GM23248 (cell line): Measurements from ENCODE around the gene HIVEP3. TPM values are rescaled to one million over a fixed set of nuclear protein-coding genes. Genes with fewer than 3 reads are reported as not detected.

ENCODE experiments used
- DNase-seq: peaks from one replicate; pipeline ENCODE4 v3.0.0-alpha.2; 2015
- H2AFZ ChIP-seq: fragments of 200-600 bp; sonication (generic); 2 replicates; pipeline ENCODE4 v1.6.1; 2016; ENCODE audit warnings: antibody characterized with exemption
- H3F3A ChIP-seq: fragments of 200-600 bp; sonication (generic); 2 replicates; pipeline ENCODE4 v1.6.1; 2016; ENCODE audit warnings: mild to moderate bottlenecking, antibody characterized with exemption, mixed run types; ENCODE audit not compliant: insufficient read depth
- H3K27ac ChIP-seq: fragments of 200-600 bp; sonication (generic); 2 replicates; pipeline ENCODE4 v1.5.1; 2016; ENCODE audit warnings: mild to moderate bottlenecking
- H3K27me3 ChIP-seq: fragments of 200-600 bp; sonication (generic); replicated peaks from 2 replicates; pipeline ENCODE4 v1.6.1; 2016; ENCODE audit warnings: mild to moderate bottlenecking; ENCODE audit not compliant: insufficient read depth
- H3K36me3 ChIP-seq: fragments of 200-600 bp; sonication (generic); 2 replicates; pipeline ENCODE4 v1.6.1; 2016; ENCODE audit warnings: low read depth, mild to moderate bottlenecking
- H3K4me1 ChIP-seq: fragments of 200-600 bp; sonication (generic); 2 replicates; pipeline ENCODE4 v1.6.1; 2016; ENCODE audit warnings: mild to moderate bottlenecking; ENCODE audit not compliant: insufficient read depth
- H3K4me2 ChIP-seq: fragments of 200-600 bp; sonication (generic); one replicate; pipeline ENCODE4 v1.6.1; 2016; ENCODE audit warnings: mild to moderate bottlenecking; ENCODE audit not compliant: unreplicated experiment
- H3K4me3 ChIP-seq: fragments of 200-600 bp; sonication (generic); 2 replicates; pipeline ENCODE4 v1.5.1; 2016; ENCODE audit warnings: mild to moderate bottlenecking
- H3K79me2 ChIP-seq: fragments of 200-600 bp; sonication (generic); 2 replicates; pipeline ENCODE4 v1.6.1; 2016; ENCODE audit warnings: mild to moderate bottlenecking; ENCODE audit not compliant: insufficient read depth
- H3K9ac ChIP-seq: fragments of 200-600 bp; sonication (generic); 2 replicates; pipeline ENCODE4 v1.6.1; 2016; ENCODE audit warnings: mild to moderate bottlenecking
- H3K9me2 ChIP-seq: fragments of 200-600 bp; sonication (generic); 2 replicates; pipeline ENCODE4 v1.6.1; 2016; ENCODE audit warnings: mixed run types, mild to moderate bottlenecking, moderate library complexity; ENCODE audit not compliant: insufficient read depth
- H3K9me3 ChIP-seq: fragments of 200-600 bp; sonication (generic); one replicate; pipeline ENCODE4 v1.6.1; 2017; ENCODE audit warnings: low read depth
- H4K20me1 ChIP-seq: fragments of 200-600 bp; sonication (generic); 2 replicates; pipeline ENCODE4 v1.6.0; 2016; ENCODE audit not compliant: insufficient read depth
- EZH2 ChIP-seq: fragments of 200-600 bp; sonication (generic); IDR thresholded peaks from 2 replicates; pipeline ENCODE4 v1.6.1; 2018; ENCODE audit warnings: antibody characterized with exemption, mild to moderate bottlenecking; ENCODE audit not compliant: insufficient read depth, poor library complexity, severe bottlenecking
- EZH2phosphoT487 ChIP-seq: fragments of 200-600 bp; sonication (generic); IDR thresholded peaks from 2 replicates; pipeline ENCODE4 v1.6.1; 2018; ENCODE audit warnings: antibody characterized with exemption, moderate library complexity, mild to moderate bottlenecking, low read depth; ENCODE audit not compliant: insufficient read depth
- WGBS, 2 experiments: methylation state at CpG; one replicate each; pipeline ENCODE4 v1.1.6; 2015 to 2017; ENCODE audit warnings: low lambda C conversion rate in 2 of 2, low coverage in 1 of 2; ENCODE audit errors: missing lambda C conversion rate in 2 of 2; 5-methylcytosine and 5-hydroxymethylcytosine counted together
- in situ Hi-C: fragments of 300-500 bp; cut with MboI; formaldehyde crosslinking; loops from 2 replicates; pipeline ENCODE4 v1.15.0; 2020
- polyA plus RNA-seq: library from polyadenylated mRNA; unstranded; fragments of >200 nt; fragmentation: Nextera tagmentation; extraction: Ambion mirVana; gene quantifications from 2 replicates; pipeline ENCODE4 v1.2.1, GENCODE V29; 2016
- total RNA-seq: library from RNA; depleted of rRNA; stranded (reverse); fragments of >200 nt; shearing (Covaris generic); gene quantifications from 2 replicates; pipeline ENCODE4 v1.2.3, GENCODE V29; 2014

The HIVEP3 gene
- total and polyA plus RNA-seq, 2 experiments from 2014 or later = 1.7 to 7.2 TPM

- 0 out of 2 replicates have a peak, but pooled peaks cover 4% of the 10 kb centered on the region for H3F3A ChIP-seq
- H3K79me2 ChIP-seq = no peaks in the 10 kb centered on the region
- no peaks in the 10 kb centered on the region for H3K27me3 ChIP-seq
- H3K36me3 ChIP-seq = no peaks in the 10 kb centered on the region
- in situ Hi-C loops = no loop called here
- DNase-seq = no peak
- no peaks in the 10 kb centered on the region for H3K9me2 ChIP-seq
- H4K20me1 ChIP-seq = no peaks in the 10 kb centered on the region
- H3K4me1 ChIP-seq = 0 out of 2 replicates have a peak, but pooled peaks cover 6% of the 10 kb centered on the region
- 79 to 82% methylated on average over 5 of the region's 5 CpGs for WGBS, 2 experiments
- no peak overlapping the region for H3K4me3 ChIP-seq
- H2AFZ ChIP-seq = no peak overlapping the region
- no peak overlapping the region for H3K27ac ChIP-seq
- TF ChIP-seq EZH2 = no peak
- no peak for TF ChIP-seq EZH2phosphoT487
- H3K9ac ChIP-seq = no peak overlapping the region
- no peaks in the 10 kb centered on the region for H3K9me3 ChIP-seq
- no peak overlapping the region for H3K4me2 ChIP-seq
Measured at GRCh38 chr1:41804176-41804575, 114.5 kb downstream of the HIVEP3 start.

GRCh38 chr1:41803656-41804055, 115.1 kb downstream of the HIVEP3 start:
- Histone ChIP-seq H3K9me3 (no peaks in the 10 kb centered on the region), H4K20me1 (no peaks in the 10 kb centered on the region), H3F3A (0 out of 2 replicates have a peak, but pooled peaks cover 6% of the 10 kb centered on the region), H3K4me3 (no peak overlapping the region), H3K4me1 (0 out of 2 replicates have a peak, but pooled peaks cover 6% of the 10 kb centered on the region), H3K79me2 (no peaks in the 10 kb centered on the region), H3K27ac (no peak overlapping the region), H3K4me2 (no peak overlapping the region), H2AFZ (no peak overlapping the region), H3K36me3 (no peaks in the 10 kb centered on the region), H3K9me2 (no peaks in the 10 kb centered on the region), H3K27me3 (no peaks in the 10 kb centered on the region), H3K9ac (no peak overlapping the region)
- in situ Hi-C loops = no loop called here
- no peak for DNase-seq
- 57% methylated on average over 4 of the region's 4 CpGs for WGBS, 2 experiments
- TF ChIP-seq EZH2phosphoT487 (no peak), EZH2 (no peak)

GRCh38 chr1:41802532-41803501, 115.9 kb downstream of the HIVEP3 start:
- 76 to 81% methylated on average over 4 of the region's 4 CpGs for WGBS, 2 experiments
- no peak overlapping the region for H3K27ac ChIP-seq
- no peaks in the 10 kb centered on the region for H3K9me3 ChIP-seq
- no peaks in the 10 kb centered on the region for H3K79me2 ChIP-seq
- no peak overlapping the region for H3K9ac ChIP-seq
- H3K27me3 ChIP-seq = no peaks in the 10 kb centered on the region
- no peaks in the 10 kb centered on the region for H4K20me1 ChIP-seq
- 0 out of 2 replicates have a peak, but pooled peaks cover 6% of the 10 kb centered on the region for H3F3A ChIP-seq
- no peak overlapping the region for H3K4me3 ChIP-seq
- no peak overlapping the region for H3K4me2 ChIP-seq
- no peaks in the 10 kb centered on the region for H3K36me3 ChIP-seq
- H3K4me1 ChIP-seq = 0 out of 2 replicates have a peak, but pooled peaks cover 6% of the 10 kb centered on the region
- in situ Hi-C loops = no loop called here
- no peak overlapping the region for H2AFZ ChIP-seq
- no peak for TF ChIP-seq EZH2
- no peak for TF ChIP-seq EZH2phosphoT487
- DNase-seq = peak; percentile 22
- H3K9me2 ChIP-seq = no peaks in the 10 kb centered on the region

GRCh38 chr1:41800311-41800829, 118.4 kb downstream of the HIVEP3 start:
- WGBS, 2 experiments = 42 to 49% methylated on average over 2 of the region's 2 CpGs
- Histone ChIP-seq H2AFZ (no peak overlapping the region), H3K4me1 (0 out of 2 replicates have a peak, but pooled peaks cover 6% of the 10 kb centered on the region), H3K9me3 (no peaks in the 10 kb centered on the region), H3K27ac (no peak overlapping the region), H3K9me2 (no peaks in the 10 kb centered on the region), H3K36me3 (no peaks in the 10 kb centered on the region), H4K20me1 (no peaks in the 10 kb centered on the region), H3K79me2 (no peaks in the 10 kb centered on the region), H3K4me3 (no peak overlapping the region), H3K9ac (no peak overlapping the region), H3K4me2 (no peak overlapping the region), H3F3A (0 out of 2 replicates have a peak, but pooled peaks cover 6% of the 10 kb centered on the region), H3K27me3 (no peaks in the 10 kb centered on the region)
- no peak for DNase-seq
- in situ Hi-C loops = no loop called here
- TF ChIP-seq EZH2phosphoT487 (no peak), EZH2 (no peak)
